ENCODE measurements around the gene TASL. TPM values are rescaled to one million over a fixed set of nuclear protein-coding genes. Genes with fewer than 3 reads are reported as not detected.

Gene TASL
- total and polyA plus RNA-seq, 5 donors = 0.11 to 0.71 (median 0.50) TPM

- intact Hi-C loops (cut with DNase I) = no loop called here
- H3K27ac ChIP-seq (ENCODE audit: low read length) = no peak overlapping the region
- H3K9me3 ChIP-seq (ENCODE audit: control insufficient read depth, low read length) = no peaks in the 10 kb centered on the region
- 68% methylated on average over 4 of the region's 4 CpGs for WGBS
- H3K27me3 ChIP-seq (ENCODE audit: control insufficient read depth, insufficient read depth) = no peaks in the 10 kb centered on the region
- ATAC-seq (no peak), DNase-seq (no peak)
- H3K4me1 ChIP-seq (ENCODE audit: control insufficient read depth, insufficient read depth, low read length) = no peaks in the 10 kb centered on the region
- no peak overlapping the region for H3K4me3 ChIP-seq (ENCODE audit: low read length)
These were observed 56.0 kb downstream of the TASL start for GRCh38 chrX:30521440-30522182.

GRCh38 chrX:30513284-30513683, 64.3 kb downstream of the TASL start:
- Histone ChIP-seq H3K9me3 (ENCODE audit: control insufficient read depth, low read length) (no peaks in the 10 kb centered on the region), H3K27ac (ENCODE audit: low read length) (no peak overlapping the region), H3K4me3 (ENCODE audit: low read length) (no peak overlapping the region), H3K4me1 (ENCODE audit: control insufficient read depth, insufficient read depth, low read length) (no peaks in the 10 kb centered on the region), H3K27me3 (ENCODE audit: control insufficient read depth, insufficient read depth) (no peaks in the 10 kb centered on the region)
- intact Hi-C loops (cut with DNase I) = no loop called here
- ATAC-seq (no peak), DNase-seq (no peak)
- 61% methylated on average over 3 of the region's 3 CpGs for WGBS

Other genes with a start within 250 kb of the TASL start
- 1 to 10 TPM; 4.8 to 7.1 (median 5.8) TPM for gene GK, start 75.7 kb upstream of the TASL start, total RNA-seq
- 2.9 TPM for gene GK, start 75.7 kb upstream of the TASL start, polyA plus RNA-seq

Data from right cardiac atrium (tissue), 5 donors.